Keratinocyte (primary cell): ENCODE results near the gene ELF2. TPM values are rescaled to one million over a fixed set of nuclear protein-coding genes. Genes with fewer than 3 reads are reported as not detected.

Experiments
- DNase-seq: peaks from one replicate; pipeline ENCODE4 v3.0.0-alpha.2; 2011; ENCODE audit warnings: low read depth, missing footprints, low spot score
- FAIRE-seq: peaks from 2 replicates; lab custom pipeline; 2011; peaks lifted over from hg19 to GRCh38; lab: Jason Lieb, UNC
- H2AFZ ChIP-seq: 2 replicates; pipeline ENCODE4 v1.6.0; 2012; ENCODE audit warnings: low read length, control low read depth, inconsistent platforms; ENCODE audit not compliant: control insufficient read depth
- H3K27ac ChIP-seq: 2 replicates; pipeline ENCODE4 v1.5.1; 2011; ENCODE audit warnings: low read length; ENCODE audit not compliant: control insufficient read depth, insufficient read depth
- H3K27me3 ChIP-seq: 3 replicates; pipeline ENCODE4 v1.6.0; 2011; ENCODE audit warnings: low read length; ENCODE audit not compliant: control insufficient read depth, insufficient read depth; ENCODE audit errors: extremely low read depth
- H3K36me3 ChIP-seq, 2 experiments: 2 replicates in 1 of 2; 3 replicates in 1 of 2; pipeline ENCODE4 v1.5.1; 2011; ENCODE audit warnings: low read length in 2 of 2, mild to moderate bottlenecking in 1 of 2; ENCODE audit not compliant: control insufficient read depth in 2 of 2, insufficient read depth in 2 of 2; ENCODE audit errors: extremely low read depth in 1 of 2
- H3K4me1 ChIP-seq: 3 replicates; pipeline ENCODE4 v1.5.1; 2011; ENCODE audit warnings: low read length; ENCODE audit not compliant: control insufficient read depth, insufficient read depth; ENCODE audit errors: extremely low read depth
- H3K4me2 ChIP-seq: 3 replicates; pipeline ENCODE4 v1.6.0; 2011; ENCODE audit warnings: low read depth, low read length; ENCODE audit not compliant: control insufficient read depth, insufficient read depth; ENCODE audit errors: extremely low read depth
- H3K4me3 ChIP-seq, 3 experiments: fragments of 200-600 bp in 1 of 3; sonication (generic) in 1 of 3; 2 replicates in 2 of 3; 3 replicates in 1 of 3; pipeline ENCODE4 v1.5.1; 2011 to 2016; ENCODE audit warnings: low read length in 3 of 3, mild to moderate bottlenecking in 3 of 3, control low read depth in 2 of 3, inconsistent platforms in 1 of 3, low read depth in 1 of 3, mixed read lengths in 1 of 3, mixed run types in 1 of 3, moderate library complexity in 1 of 3; ENCODE audit not compliant: control insufficient read depth in 2 of 3, insufficient read depth in 2 of 3; ENCODE audit errors: extremely low read depth in 1 of 3
- H3K79me2 ChIP-seq: 2 replicates; pipeline ENCODE4 v1.6.0; 2012; ENCODE audit warnings: low read length; ENCODE audit not compliant: control insufficient read depth, insufficient read depth
- H3K9ac ChIP-seq: 3 replicates; pipeline ENCODE4 v1.6.0; 2011; ENCODE audit warnings: low read length; ENCODE audit not compliant: control insufficient read depth, insufficient read depth; ENCODE audit errors: extremely low read depth
- H3K9me1 ChIP-seq: 3 replicates; pipeline ENCODE4 v1.6.0; 2011; ENCODE audit warnings: low read length; ENCODE audit not compliant: control insufficient read depth, insufficient read depth; ENCODE audit errors: extremely low read depth
- H3K9me3 ChIP-seq: 2 replicates; pipeline ENCODE4 v1.5.1; 2012; ENCODE audit warnings: low read depth, low read length; ENCODE audit not compliant: control insufficient read depth
- H4K20me1 ChIP-seq: 3 replicates; pipeline ENCODE4 v1.6.0; 2011; ENCODE audit warnings: low read length; ENCODE audit not compliant: control insufficient read depth, insufficient read depth; ENCODE audit errors: extremely low read depth
- EZH2 ChIP-seq: IDR thresholded peaks from one replicate; pipeline ENCODE4 v1.6.1; 2012; ENCODE audit warnings: inconsistent platforms, mild to moderate bottlenecking, low read length, moderate library complexity
- dilution Hi-C: fragments of 300-500 bp; cut with MboI; formaldehyde crosslinking; loops from one replicate; pipeline ENCODE4 v1.7.0; 2020; ENCODE audit warnings: low sequenced_read_pairs; ENCODE audit not compliant: extremely low pct_ligation_motif_present
- polyA plus RNA-seq, 5 experiments: library from polyadenylated mRNA; depleted of rRNA in 3 of 5; stranded (reverse) in 3 of 5; stranded (forward) in 1 of 5; unstranded in 1 of 5; fragments of >200 nt; gene quantifications; 1 replicate in 1 of 5; 2 replicates in 3 of 5; 3 replicates in 1 of 5; pipeline versions ENCODE4 v1.2.1 to v1.2.3, GENCODE V29; 2011 to 2012; ENCODE audit warnings: missing spikeins in 2 of 5, low read depth in 1 of 5, low replicate concordance in 1 of 5
- TF ChIP-seq, protein P1 (sequence below), 3 experiments: IDR thresholded peaks in 1 of 3; conservative IDR thresholded peaks in 1 of 3; optimal IDR thresholded peaks in 1 of 3; 2 replicates in 2 of 3; 3 replicates in 1 of 3; pipeline versions ENCODE3 to v1.5.1; 2011; ENCODE audit warnings: low read length in 3 of 3, mild to moderate bottlenecking in 3 of 3, moderate library complexity in 2 of 3, control low read depth in 1 of 3, inconsistent platforms in 1 of 3; ENCODE audit not compliant: insufficient read depth in 2 of 3; ENCODE audit errors: extremely low read depth in 1 of 3

ELF2 gene
- polyA plus RNA-seq, 1 donor (not counting 4 experiments of a cell fraction or from before 2014, with no cell fraction given): 19.6 TPM

GRCh38 chr4:139018971-139019758 is 157.9 kb downstream of the ELF2 start:
- Histone ChIP-seq H3K9ac (no peak overlapping the region), H3K36me3 (peaks cover 5% of the 10 kb centered on the region in 2 experiments), H4K20me1 (peaks cover 11% of the 10 kb centered on the region), H3K9me3 (no peaks in the 10 kb centered on the region), H3K27ac (no peak overlapping the region), H3K4me2 (peak overlapping the region; percentile 88), H3K9me1 (peaks cover 7% of the 10 kb centered on the region), H2AFZ (no peak overlapping the region), H3K79me2 (peaks cover 82% of the 10 kb centered on the region), H3K4me3 (peak overlapping the region in 2 of 3 experiments; percentile 18 to 58), H3K27me3 (no peaks in the 10 kb centered on the region), H3K4me1 (peaks cover 29% of the 10 kb centered on the region)
- FAIRE-seq: no peak
- dilution Hi-C loops: no loop called here
- TF ChIP-seq, protein P1, sequence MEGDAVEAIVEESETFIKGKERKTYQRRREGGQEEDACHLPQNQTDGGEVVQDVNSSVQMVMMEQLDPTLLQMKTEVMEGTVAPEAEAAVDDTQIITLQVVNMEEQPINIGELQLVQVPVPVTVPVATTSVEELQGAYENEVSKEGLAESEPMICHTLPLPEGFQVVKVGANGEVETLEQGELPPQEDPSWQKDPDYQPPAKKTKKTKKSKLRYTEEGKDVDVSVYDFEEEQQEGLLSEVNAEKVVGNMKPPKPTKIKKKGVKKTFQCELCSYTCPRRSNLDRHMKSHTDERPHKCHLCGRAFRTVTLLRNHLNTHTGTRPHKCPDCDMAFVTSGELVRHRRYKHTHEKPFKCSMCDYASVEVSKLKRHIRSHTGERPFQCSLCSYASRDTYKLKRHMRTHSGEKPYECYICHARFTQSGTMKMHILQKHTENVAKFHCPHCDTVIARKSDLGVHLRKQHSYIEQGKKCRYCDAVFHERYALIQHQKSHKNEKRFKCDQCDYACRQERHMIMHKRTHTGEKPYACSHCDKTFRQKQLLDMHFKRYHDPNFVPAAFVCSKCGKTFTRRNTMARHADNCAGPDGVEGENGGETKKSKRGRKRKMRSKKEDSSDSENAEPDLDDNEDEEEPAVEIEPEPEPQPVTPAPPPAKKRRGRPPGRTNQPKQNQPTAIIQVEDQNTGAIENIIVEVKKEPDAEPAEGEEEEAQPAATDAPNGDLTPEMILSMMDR (optimal IDR thresholded peaks at IDR 0.05 in 1 of 3, IDR thresholded peaks at IDR 0.05 in 1 of 3, conservative IDR thresholded peaks at IDR 0.05 in 1 of 3; ENCODE audit: extremely low read depth in 1 of 3, insufficient read depth in 2 of 3, low read length in 3 of 3): no peak
- TF ChIP-seq EZH2: no peak
- DNase-seq: no peak

DNA sequence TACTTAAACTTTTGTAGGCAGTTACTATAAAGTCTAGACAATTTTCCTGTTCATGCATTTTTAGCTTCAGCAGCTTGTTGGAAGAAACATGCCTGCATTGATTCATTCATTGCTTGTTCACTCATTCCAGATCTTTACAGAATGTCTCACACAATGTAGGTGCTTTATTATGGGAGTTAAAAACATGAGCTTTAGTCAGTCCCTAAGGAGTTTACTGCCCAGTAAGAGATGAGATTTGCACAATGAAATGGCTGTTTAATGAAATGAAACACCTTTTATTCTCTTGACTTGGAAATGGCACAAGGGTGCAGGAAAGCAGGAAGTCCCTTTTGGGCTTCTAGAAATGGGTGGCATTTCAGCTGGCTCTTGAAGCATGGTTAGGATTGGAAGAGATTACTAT is 158.5 kb downstream of the ELF2 start:
- H3K9ac ChIP-seq: no peak overlapping the region
- dilution Hi-C loops: no loop called here
- peaks cover 76% of the 10 kb centered on the region for H3K79me2 ChIP-seq
- H3K36me3 ChIP-seq: peaks cover 5% of the 10 kb centered on the region in 2 experiments
- H3K4me1 ChIP-seq: peaks cover 34% of the 10 kb centered on the region
- no peak for TF ChIP-seq EZH2
- TF ChIP-seq, protein P1 (optimal IDR thresholded peaks at IDR 0.05 in 1 of 3, IDR thresholded peaks at IDR 0.05 in 1 of 3, conservative IDR thresholded peaks at IDR 0.05 in 1 of 3; ENCODE audit: extremely low read depth in 1 of 3, insufficient read depth in 2 of 3, low read length in 3 of 3): no peak
- no peaks in the 10 kb centered on the region for H3K27me3 ChIP-seq
- DNase-seq (no peak), FAIRE-seq (no peak)
- no peak overlapping the region for H2AFZ ChIP-seq
- H3K27ac ChIP-seq: peak overlapping the region; percentile 31
- H3K9me3 ChIP-seq: no peaks in the 10 kb centered on the region
- peaks cover 11% of the 10 kb centered on the region for H4K20me1 ChIP-seq
- peaks cover 7% of the 10 kb centered on the region for H3K9me1 ChIP-seq
- peak overlapping the region; percentile 32 to 63 (median 58) for H3K4me3 ChIP-seq
- H3K4me2 ChIP-seq: peak overlapping the region; percentile 88
